ENCODE data around the gene SHOX.
"Not testable (repeated sequence)": the region's sequence is repeated elsewhere in the genome, so short reads cannot be mapped to it uniquely, and the experiment has no call there.

SHOX gene

GRCh38 chrX:637660-638481 lies 7.3 kb downstream of the SHOX start:
- DNase-seq (ENCODE audit: low spot score): no peak

- no peak for DNase-seq (ENCODE audit: low spot score)
Observed at GRCh38 chrX:638482-639131, 8.0 kb downstream of the SHOX start.

- no peak for DNase-seq (ENCODE audit: low spot score)
Observed at GRCh38 chrX:639151-639550, 8.6 kb downstream of the SHOX start.

GRCh38 chrX:640641-641040 lies 10.1 kb downstream of the SHOX start:
- DNase-seq (ENCODE audit: low spot score): no peak

GRCh38 chrX:641671-642435 lies 11.3 kb downstream of the SHOX start:
- DNase-seq (ENCODE audit: low spot score): no peak

- DNase-seq (ENCODE audit: low spot score): no peak
Observed at GRCh38 chrX:642436-643240, 12.0 kb downstream of the SHOX start.

GRCh38 chrX:643241-643595 lies 12.6 kb downstream of the SHOX start:
- no peak for DNase-seq (ENCODE audit: low spot score)

GRCh38 chrX:643911-644303 lies 13.3 kb downstream of the SHOX start:
- DNase-seq (ENCODE audit: low spot score): no peak

- DNase-seq (ENCODE audit: low spot score): no peak
Observed at GRCh38 chrX:644304-645281, 14.0 kb downstream of the SHOX start.

- DNase-seq (ENCODE audit: low spot score): no peak
Observed at GRCh38 chrX:646228-646495, 15.6 kb downstream of the SHOX start.

GRCh38 chrX:646796-647195 lies 16.2 kb downstream of the SHOX start:
- DNase-seq (ENCODE audit: low spot score): no peak

GRCh38 chrX:649166-649565 lies 18.6 kb downstream of the SHOX start:
- DNase-seq (ENCODE audit: low spot score): no peak

- no peak for DNase-seq (ENCODE audit: low spot score)
Observed at GRCh38 chrX:650324-650723, 19.7 kb downstream of the SHOX start.

- no peak for DNase-seq (ENCODE audit: low spot score)
Observed at GRCh38 chrX:650811-651210, 20.2 kb downstream of the SHOX start.

- DNase-seq (ENCODE audit: low spot score): not testable (repeated sequence)
Observed at GRCh38 chrX:651922-652321, 21.3 kb downstream of the SHOX start.

- DNase-seq (ENCODE audit: low spot score): no peak
Observed at GRCh38 chrX:652341-652741, 21.8 kb downstream of the SHOX start.

- no peak for DNase-seq (ENCODE audit: low spot score)
Observed at GRCh38 chrX:653306-653705, 22.7 kb downstream of the SHOX start.

- no peak for DNase-seq (ENCODE audit: low spot score)
Observed at GRCh38 chrX:661154-661553, 30.6 kb downstream of the SHOX start.

GRCh38 chrX:662126-662525 lies 31.5 kb downstream of the SHOX start:
- no peak for DNase-seq (ENCODE audit: low spot score)

- DNase-seq (ENCODE audit: low spot score): no peak
Observed at GRCh38 chrX:663841-664240, 33.2 kb downstream of the SHOX start.

Data from COLO829 (cell line).